Hepatocyte (in vitro differentiated cells): ENCODE data around the gene POTEF. TPM values are rescaled to one million over a fixed set of nuclear protein-coding genes. Genes with fewer than 3 reads are reported as not detected.
"Not testable (repeated sequence)": the region's sequence is repeated elsewhere in the genome, so short reads cannot be mapped to it uniquely, and the experiment has no call there.

Experiments
- DNase-seq: peaks from one replicate; pipeline ENCODE4 v3.0.0-alpha.2; 2016; ENCODE audit warnings: low spot score
- H2AFZ ChIP-seq: fragments of 200-600 bp; sonication (generic); 2 replicates; pipeline ENCODE4 v1.6.0; 2016; ENCODE audit warnings: antibody characterized with exemption, mild to moderate bottlenecking
- H3K27ac ChIP-seq: fragments of 200-600 bp; sonication (generic); 2 replicates; pipeline ENCODE4 v1.5.1; 2016; ENCODE audit warnings: mild to moderate bottlenecking
- H3K27me3 ChIP-seq: fragments of 200-600 bp; sonication (generic); 2 replicates; pipeline ENCODE4 v1.6.1; 2016
- H3K36me3 ChIP-seq: fragments of 200-600 bp; sonication (generic); replicated peaks from 2 replicates; pipeline ENCODE4 v1.5.1; 2016; ENCODE audit warnings: low read depth; ENCODE audit not compliant: insufficient read depth
- H3K4me1 ChIP-seq: fragments of 200-600 bp; sonication (generic); 2 replicates; pipeline ENCODE4 v1.5.1; 2016; ENCODE audit warnings: mild to moderate bottlenecking, moderate library complexity; ENCODE audit not compliant: insufficient read depth
- H3K4me2 ChIP-seq: fragments of 200-600 bp; sonication (generic); 2 replicates; pipeline ENCODE4 v1.6.0; 2016
- H3K4me3 ChIP-seq: fragments of 200-600 bp; sonication (generic); 2 replicates; pipeline ENCODE4 v1.5.1; 2016; ENCODE audit warnings: mild to moderate bottlenecking
- H3K79me2 ChIP-seq: fragments of 200-600 bp; sonication (generic); 2 replicates; pipeline ENCODE4 v1.6.0; 2017; ENCODE audit warnings: mild to moderate bottlenecking
- H3K9me2 ChIP-seq: fragments of 200-600 bp; sonication (generic); replicated peaks from 2 replicates; pipeline ENCODE4 v1.6.0; 2017; ENCODE audit warnings: mild to moderate bottlenecking; ENCODE audit not compliant: insufficient read depth
- H3K9me3 ChIP-seq: fragments of 200-600 bp; sonication (generic); 2 replicates; pipeline ENCODE4 v1.5.1; 2016; ENCODE audit warnings: low read depth, mild to moderate bottlenecking
- H4K20me1 ChIP-seq: fragments of 200-600 bp; sonication (generic); 2 replicates; pipeline ENCODE4 v1.6.0; 2016; ENCODE audit warnings: mild to moderate bottlenecking; ENCODE audit not compliant: insufficient read depth, poor library complexity, severe bottlenecking
- WGBS: methylation state at CpG from one replicate; pipeline ENCODE4 v1.1.6; 2016; ENCODE audit warnings: low lambda C conversion rate; ENCODE audit errors: missing lambda C conversion rate; 5-methylcytosine and 5-hydroxymethylcytosine counted together
- polyA plus RNA-seq: library from polyadenylated mRNA; unstranded; fragments of >200 nt; fragmentation: Nextera tagmentation; extraction: Ambion mirVana; gene quantifications from 2 replicates; pipeline ENCODE4 v1.2.1, GENCODE V29; 2016
- small RNA-seq: library from RNA; depleted of rRNA; stranded (forward); fragments of <200 nt; gene quantifications from one replicate; pipeline ENCODE3, GENCODE V24; 2014
- total RNA-seq: library from RNA; depleted of rRNA; stranded (reverse); fragments of >200 nt; gene quantifications from 2 replicates; pipeline ENCODE4 v1.2.3, GENCODE V29; 2014

The POTEF gene
- total and polyA plus RNA-seq, 2 experiments from 2014 or later, result 12.9 to 32.6 TPM

- not testable (repeated sequence) for H3K4me1 ChIP-seq, H3K27ac ChIP-seq, DNase-seq, H3K9me3 ChIP-seq, H3K79me2 ChIP-seq, H4K20me1 ChIP-seq, H2AFZ ChIP-seq, H3K4me2 ChIP-seq, H3K9me2 ChIP-seq, H3K36me3 ChIP-seq, H3K27me3 ChIP-seq, H3K4me3 ChIP-seq
- 100% methylated on average over 4 of the region's 10 CpGs for WGBS
These were observed 69.0 kb downstream of the POTEF start for GRCh38 chr2:130059982-130060381.

- WGBS, result 48% methylated on average over 5 of the region's 7 CpGs
- H3K4me1 ChIP-seq, H3K27ac ChIP-seq, H3K9me3 ChIP-seq, H3K9me2 ChIP-seq, H3K4me3 ChIP-seq, H3K27me3 ChIP-seq, H4K20me1 ChIP-seq, H3K36me3 ChIP-seq, H3K79me2 ChIP-seq, DNase-seq, H2AFZ ChIP-seq, H3K4me2 ChIP-seq: not testable (repeated sequence)
These were observed 72.7 kb downstream of the POTEF start for GRCh38 chr2:130056336-130056735.

- DNase-seq, H3K79me2 ChIP-seq, H2AFZ ChIP-seq, H3K9me2 ChIP-seq, H3K4me3 ChIP-seq, H3K9me3 ChIP-seq, H3K4me2 ChIP-seq, H3K4me1 ChIP-seq, H3K36me3 ChIP-seq, H4K20me1 ChIP-seq, H3K27ac ChIP-seq, H3K27me3 ChIP-seq: not testable (repeated sequence)
- 97% methylated on average over 7 of the region's 7 CpGs for WGBS
These were observed 75.7 kb downstream of the POTEF start for GRCh38 chr2:130053217-130053911.

GRCh38 chr2:130052376-130052775 lies 76.6 kb downstream of the POTEF start:
- H4K20me1 ChIP-seq, H2AFZ ChIP-seq, H3K9me2 ChIP-seq, H3K27me3 ChIP-seq, DNase-seq, H3K9me3 ChIP-seq, H3K4me1 ChIP-seq, H3K36me3 ChIP-seq, H3K4me2 ChIP-seq, H3K27ac ChIP-seq, H3K79me2 ChIP-seq, H3K4me3 ChIP-seq: not testable (repeated sequence)
- 94% methylated on average over 5 of the region's 5 CpGs for WGBS

- H3K9me2 ChIP-seq, H3K4me1 ChIP-seq, H2AFZ ChIP-seq, H3K4me3 ChIP-seq, H3K9me3 ChIP-seq, H3K36me3 ChIP-seq, DNase-seq, H3K27ac ChIP-seq, H4K20me1 ChIP-seq, H3K4me2 ChIP-seq, H3K79me2 ChIP-seq, H3K27me3 ChIP-seq: not testable (repeated sequence)
- 100% methylated on average over 1 of the region's 4 CpGs for WGBS
These were observed 80.6 kb downstream of the POTEF start for GRCh38 chr2:130048422-130048821.

GRCh38 chr2:130038265-130038603 lies 90.8 kb downstream of the POTEF start:
- 96% methylated on average over 16 of the region's 16 CpGs for WGBS
- H3K9me3 ChIP-seq, H3K27me3 ChIP-seq, H3K4me2 ChIP-seq, H4K20me1 ChIP-seq, H3K9me2 ChIP-seq, H3K4me1 ChIP-seq, H3K79me2 ChIP-seq, H3K36me3 ChIP-seq, H3K4me3 ChIP-seq, H2AFZ ChIP-seq, H3K27ac ChIP-seq, DNase-seq: not testable (repeated sequence)

- H3K4me1 ChIP-seq, H3K9me2 ChIP-seq, H3K4me3 ChIP-seq, H3K36me3 ChIP-seq, H3K4me2 ChIP-seq, H3K9me3 ChIP-seq, H4K20me1 ChIP-seq, H3K79me2 ChIP-seq, H3K27ac ChIP-seq, H3K27me3 ChIP-seq, H2AFZ ChIP-seq, DNase-seq: not testable (repeated sequence)
- 97% methylated on average over 1 of the region's 1 CpG for WGBS
These were observed 103.1 kb downstream of the POTEF start for GRCh38 chr2:130025931-130026330.

Small RNA genes within 50 kb of the gene (small RNA-seq; reads per million reads assigned to genes)
- gene AC018865.2 (not detected), gene RNU6-1049P (not detected)

Other genes starting within 250 kb of the POTEF start
- gene RAB6C, start 149.6 kb downstream of the POTEF start, total RNA-seq, result 0.04 and 0.13 TPM in 2 replicates
- not detected in 2 replicates for gene RAB6C, start 149.6 kb downstream of the POTEF start, polyA plus RNA-seq
- gene CCDC74B, start 15.9 kb upstream of the POTEF start, total RNA-seq, result 0.32 and 3.8 TPM in 2 replicates
- 5.0 and 5.3 TPM in 2 replicates for gene CCDC74B, start 15.9 kb upstream of the POTEF start, polyA plus RNA-seq
- gene SMPD4, start 52.4 kb upstream of the POTEF start, total RNA-seq, result 24.7 and 28.1 TPM in 2 replicates
- gene SMPD4, start 52.4 kb upstream of the POTEF start, polyA plus RNA-seq, result 43.7 and 47.9 TPM in 2 replicates
- gene MZT2B, start 53.0 kb upstream of the POTEF start, total RNA-seq, result 103 and 127 TPM in 2 replicates
- gene MZT2B, start 53.0 kb upstream of the POTEF start, polyA plus RNA-seq, result 424 and 459 TPM in 2 replicates
- 18.1 and 18.5 TPM in 2 replicates for gene TUBA3E, start 69.2 kb upstream of the POTEF start, total RNA-seq
- gene TUBA3E, start 69.2 kb upstream of the POTEF start, polyA plus RNA-seq, result 31.8 and 32.0 TPM in 2 replicates
- 49.1 and 52.4 TPM in 2 replicates for gene IMP4, start 213.7 kb upstream of the POTEF start, total RNA-seq
- 56.4 and 80.9 TPM in 2 replicates for gene IMP4, start 213.7 kb upstream of the POTEF start, polyA plus RNA-seq
- gene PTPN18, start 226.8 kb upstream of the POTEF start, total RNA-seq, result 34.8 and 35.7 TPM in 2 replicates
- gene PTPN18, start 226.8 kb upstream of the POTEF start, polyA plus RNA-seq, result 34.7 and 41.6 TPM in 2 replicates